Loucy (cell line): ENCODE measurements around the gene FUS.

Experiments used
- EZH2phosphoT487 ChIP-seq: fragments of 200-600 bp; IDR thresholded peaks from 2 replicates; pipeline ENCODE4 v1.6.1; 2018; ENCODE audit warnings: antibody characterized with exemption, mild to moderate bottlenecking, moderate library complexity, borderline replicate concordance
- TF ChIP-seq, protein P1 (sequence below): fragments of 200-600 bp; sonication (generic); conservative IDR thresholded peaks from 2 replicates; pipeline ENCODE4 v1.5.1; 2014; ENCODE audit warnings: mild to moderate bottlenecking, antibody characterized with exemption, low read length

DNA sequence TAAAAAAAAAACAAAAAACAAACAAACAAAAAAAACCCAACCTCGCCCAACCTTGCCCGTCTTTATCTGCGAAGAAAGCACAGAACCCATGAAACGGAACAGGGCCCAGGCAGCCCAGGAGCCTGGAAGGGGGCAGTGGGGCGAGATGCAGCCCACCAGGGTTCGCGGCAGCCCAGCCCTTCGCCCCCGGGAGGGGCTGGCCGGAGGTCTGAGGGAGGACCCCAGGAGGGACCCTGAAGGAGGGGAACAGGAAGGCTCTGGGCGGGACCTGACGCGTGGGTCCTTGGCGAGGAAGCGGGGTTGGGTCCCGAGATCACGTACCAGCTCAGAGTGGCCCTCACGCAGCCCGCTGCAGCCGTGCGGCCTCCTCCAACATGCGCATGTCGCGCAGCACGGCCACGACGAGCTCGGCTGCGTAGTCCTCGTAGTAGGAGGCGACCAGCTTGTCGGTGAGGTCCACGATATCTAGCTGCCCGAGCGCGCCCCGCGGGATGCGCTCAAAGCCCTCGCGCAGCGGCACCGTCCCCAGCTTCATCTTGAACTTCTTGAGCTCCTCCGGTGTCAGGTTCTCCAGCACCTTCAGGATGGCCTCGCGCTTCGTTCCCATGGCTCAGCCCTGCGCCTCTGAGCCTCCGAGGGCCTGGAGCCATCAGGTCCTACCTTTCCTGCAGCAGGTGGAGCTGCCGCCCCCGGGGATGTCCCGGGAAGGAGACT, 36.6 kb downstream of the FUS start, which contains the start of gene PYDC1:
- TF ChIP-seq, protein P1, sequence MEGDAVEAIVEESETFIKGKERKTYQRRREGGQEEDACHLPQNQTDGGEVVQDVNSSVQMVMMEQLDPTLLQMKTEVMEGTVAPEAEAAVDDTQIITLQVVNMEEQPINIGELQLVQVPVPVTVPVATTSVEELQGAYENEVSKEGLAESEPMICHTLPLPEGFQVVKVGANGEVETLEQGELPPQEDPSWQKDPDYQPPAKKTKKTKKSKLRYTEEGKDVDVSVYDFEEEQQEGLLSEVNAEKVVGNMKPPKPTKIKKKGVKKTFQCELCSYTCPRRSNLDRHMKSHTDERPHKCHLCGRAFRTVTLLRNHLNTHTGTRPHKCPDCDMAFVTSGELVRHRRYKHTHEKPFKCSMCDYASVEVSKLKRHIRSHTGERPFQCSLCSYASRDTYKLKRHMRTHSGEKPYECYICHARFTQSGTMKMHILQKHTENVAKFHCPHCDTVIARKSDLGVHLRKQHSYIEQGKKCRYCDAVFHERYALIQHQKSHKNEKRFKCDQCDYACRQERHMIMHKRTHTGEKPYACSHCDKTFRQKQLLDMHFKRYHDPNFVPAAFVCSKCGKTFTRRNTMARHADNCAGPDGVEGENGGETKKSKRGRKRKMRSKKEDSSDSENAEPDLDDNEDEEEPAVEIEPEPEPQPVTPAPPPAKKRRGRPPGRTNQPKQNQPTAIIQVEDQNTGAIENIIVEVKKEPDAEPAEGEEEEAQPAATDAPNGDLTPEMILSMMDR, result no peak
- no peak for TF ChIP-seq EZH2phosphoT487
